Right lobe of liver (tissue), 6 donors: ENCODE data around the gene THRA. TPM values are rescaled to one million over a fixed set of nuclear protein-coding genes. Genes with fewer than 3 reads are reported as not detected.

ENCODE experiments used
- ATAC-seq, 4 donors: fragments of 200-7000 bp; cut with Tn5 transposase; one replicate each; pipeline ENCODE4 v1.9.1; 2020; ENCODE audit warnings: mild to moderate bottlenecking in 4 of 4, moderate library complexity in 4 of 4
- DNase-seq, 3 donors: peaks; one replicate each; pipeline ENCODE4 v3.0.0-alpha.2; 2020
- H3K27ac ChIP-seq, 3 donors: fragments of 200-600 bp; one replicate each; pipeline ENCODE4 v1.8.0; 2022
- H3K27me3 ChIP-seq, 2 donors: fragments of 200-600 bp; one replicate each; pipeline ENCODE4 v1.8.0; 2022
- H3K36me3 ChIP-seq, 4 donors: fragments of 200-600 bp; sonication (generic) in 1 of 4; one replicate each; pipeline versions ENCODE4 v1.5.1 to v1.8.0; 2017 to 2022; ENCODE audit warnings: control low read depth in 1 of 4
- H3K4me1 ChIP-seq, 4 donors: fragments of 200-600 bp; sonication (generic) in 1 of 4; one replicate each; pipeline versions ENCODE4 v1.5.1 to v1.8.0; 2017 to 2022; ENCODE audit warnings: control low read depth in 1 of 4
- H3K4me3 ChIP-seq, 3 donors: fragments of 200-600 bp; one replicate each; pipeline ENCODE4 v1.8.0; 2022
- H3K9me3 ChIP-seq, 4 donors: fragments of 200-600 bp; sonication (generic) in 1 of 4; one replicate each; pipeline versions ENCODE4 v1.5.1 to v1.8.0; 2017 to 2022; ENCODE audit warnings: control low read depth in 1 of 4
- POLR2A ChIP-seq: fragments of 450-650 bp; IDR thresholded peaks from one replicate; pipeline ENCODE4 v1.6.1; 2017; ENCODE audit warnings: antibody characterized with exemption, mild to moderate bottlenecking
- WGBS: methylation state at CpG from one replicate; pipeline ENCODE4 v1.1.6; 2018; ENCODE audit warnings: low coverage, low lambda C conversion rate; ENCODE audit not compliant: insufficient coverage; ENCODE audit errors: missing lambda C conversion rate; 5-methylcytosine and 5-hydroxymethylcytosine counted together
- intact Hi-C, 2 donors: fragments of 100-400 bp; cut with DNase I; formaldehyde crosslinking; loops; one replicate each; pipeline versions ENCODE4 v1.11.2 to v1.14.1; 2022
- total RNA-seq, 6 experiments: library from RNA; depleted of rRNA in 2 of 6; stranded (reverse); fragments of >200 nt in 2 of 6; fragmentation: NEBNext Ultra II Directional in 3 of 6; extraction: Animal tissue kit (Norgen Biotek cat#: 25700) in 3 of 6; gene quantifications; one replicate each; pipeline versions ENCODE4 v1.1.0 to v1.2.4, GENCODE V29; 2016 to 2023
- TF ChIP-seq, protein P1 (sequence below), 4 donors: fragments of 200-600 bp in 3 of 4; fragments of 450-650 bp in 1 of 4; IDR thresholded peaks; one replicate each; pipeline versions ENCODE4 v1.5.1 to v1.8.0; 2016 to 2022; ENCODE audit warnings: antibody characterized with exemption in 4 of 4, mild to moderate bottlenecking in 2 of 4
- donor health status: DM: no; HTN: yes; CAD: no.
- donor health status: DM: no; HTN: no; CAD: no.
- donor health status: DM: no; HTN: no; CAD: no.
- donor health status: DM: no; HTN: yes; CAD: no.
- donor health status: DM: no; HTN: yes; CAD: no.

THRA gene
- total RNA-seq, 6 experiments from 2014 or later = 3.7 to 9.4 (median 7.7) TPM

GRCh38 chr17:40093580-40094201 is 30.9 kb downstream of the THRA start:
- Histone ChIP-seq H3K27ac (no peak overlapping the region), H3K4me3 (no peak overlapping the region), H3K36me3 (peaks cover 0 to 49% (median 29%) of the 10 kb centered on the region in 4 donors), H3K4me1 (peaks cover 2 to 40% (median 23%) of the 10 kb centered on the region in 4 donors), H3K27me3 (no peaks in the 10 kb centered on the region), H3K9me3 (no peaks in the 10 kb centered on the region)
- TF ChIP-seq POLR2A = no peak
- TF ChIP-seq, protein P1, sequence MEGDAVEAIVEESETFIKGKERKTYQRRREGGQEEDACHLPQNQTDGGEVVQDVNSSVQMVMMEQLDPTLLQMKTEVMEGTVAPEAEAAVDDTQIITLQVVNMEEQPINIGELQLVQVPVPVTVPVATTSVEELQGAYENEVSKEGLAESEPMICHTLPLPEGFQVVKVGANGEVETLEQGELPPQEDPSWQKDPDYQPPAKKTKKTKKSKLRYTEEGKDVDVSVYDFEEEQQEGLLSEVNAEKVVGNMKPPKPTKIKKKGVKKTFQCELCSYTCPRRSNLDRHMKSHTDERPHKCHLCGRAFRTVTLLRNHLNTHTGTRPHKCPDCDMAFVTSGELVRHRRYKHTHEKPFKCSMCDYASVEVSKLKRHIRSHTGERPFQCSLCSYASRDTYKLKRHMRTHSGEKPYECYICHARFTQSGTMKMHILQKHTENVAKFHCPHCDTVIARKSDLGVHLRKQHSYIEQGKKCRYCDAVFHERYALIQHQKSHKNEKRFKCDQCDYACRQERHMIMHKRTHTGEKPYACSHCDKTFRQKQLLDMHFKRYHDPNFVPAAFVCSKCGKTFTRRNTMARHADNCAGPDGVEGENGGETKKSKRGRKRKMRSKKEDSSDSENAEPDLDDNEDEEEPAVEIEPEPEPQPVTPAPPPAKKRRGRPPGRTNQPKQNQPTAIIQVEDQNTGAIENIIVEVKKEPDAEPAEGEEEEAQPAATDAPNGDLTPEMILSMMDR (IDR thresholded peaks at IDR 0.05) = no peak
- ATAC-seq (no peak), DNase-seq (no peak)
- intact Hi-C loops = no loop called here
- WGBS = 48% methylated on average over 2 of the region's 16 CpGs

GRCh38 chr17:40094874-40095273 is 32.1 kb downstream of the THRA start:
- TF ChIP-seq POLR2A = no peak
- TF ChIP-seq, protein P1 (IDR thresholded peaks at IDR 0.05) = no peak
- Histone ChIP-seq H3K36me3 (peaks cover 0 to 49% (median 29%) of the 10 kb centered on the region in 4 donors), H3K4me1 (peaks cover 2 to 40% (median 23%) of the 10 kb centered on the region in 4 donors), H3K27me3 (no peaks in the 10 kb centered on the region), H3K4me3 (no peak overlapping the region), H3K27ac (no peak overlapping the region), H3K9me3 (no peaks in the 10 kb centered on the region)
- no peak for DNase-seq
- WGBS = 66% methylated on average over 4 of the region's 14 CpGs
- intact Hi-C loops = no loop called here
- no peak for ATAC-seq

- no peaks in the 10 kb centered on the region for H3K9me3 ChIP-seq
- WGBS = 41% methylated on average over 10 of the region's 17 CpGs
- peaks cover 0 to 49% (median 29%) of the 10 kb centered on the region in 4 donors for H3K36me3 ChIP-seq
- H3K27ac ChIP-seq = peak overlapping the region; percentile 34 to 93 (median 90)
- no peak overlapping the region for H3K4me3 ChIP-seq
- ATAC-seq = no peak
- H3K4me1 ChIP-seq = peaks cover 2 to 40% (median 23%) of the 10 kb centered on the region in 4 donors
- intact Hi-C loops = no loop called here
- peak in 1 of 3 donors; percentile 37 for DNase-seq
- H3K27me3 ChIP-seq = no peaks in the 10 kb centered on the region
- TF ChIP-seq, protein P1 (IDR thresholded peaks at IDR 0.05) = no peak
- no peak for TF ChIP-seq POLR2A
Observed at GRCh38 chr17:40095351-40095943, 32.7 kb downstream of the THRA start.

DNA sequence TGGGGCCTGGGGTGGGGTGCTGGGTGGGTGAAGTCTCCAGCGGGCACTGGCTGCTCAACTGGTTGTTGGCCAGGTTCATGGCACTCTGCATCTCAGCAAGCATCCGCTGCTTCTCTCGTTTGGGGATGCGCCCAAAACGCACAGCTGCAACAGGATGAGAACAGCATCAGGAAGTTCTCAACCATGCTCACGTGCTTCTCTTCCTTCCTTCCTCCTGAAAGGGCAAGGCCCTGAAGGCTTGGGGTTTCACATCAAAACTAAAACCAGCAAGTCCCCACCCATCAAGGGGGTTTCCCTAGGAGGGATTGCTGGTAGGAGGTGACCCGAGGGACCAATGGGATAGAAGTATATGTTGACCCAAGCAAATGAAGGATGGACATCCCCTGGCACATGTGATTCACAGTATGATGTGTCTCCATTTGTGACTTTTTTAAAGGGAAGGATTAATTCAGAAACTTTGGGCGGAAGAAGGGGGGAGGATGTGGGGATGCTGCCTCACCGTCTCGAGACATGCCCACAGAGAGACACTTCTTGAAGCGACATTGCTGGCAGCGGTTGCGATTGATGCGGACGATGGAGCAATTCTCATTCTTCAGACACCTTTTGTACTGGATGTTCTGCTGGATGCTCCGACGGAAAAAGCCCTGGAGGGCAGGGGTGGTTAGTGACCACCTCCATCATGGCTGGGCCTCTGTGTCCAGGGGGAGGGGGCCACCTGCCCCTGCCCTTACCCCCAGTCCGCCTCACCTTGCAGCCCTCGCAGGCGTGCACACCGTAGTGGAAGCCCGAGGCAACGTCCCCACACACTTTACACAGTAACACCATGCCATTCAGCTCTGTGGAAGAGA is 33.4 kb downstream of the THRA start:
- ATAC-seq (no peak), DNase-seq (peak in 1 of 3 donors; percentile 52)
- Histone ChIP-seq H3K27ac (peak overlapping the region; percentile 90 to 95 (median 93)), H3K4me1 (peaks cover 2 to 42% (median 23%) of the 10 kb centered on the region in 4 donors), H3K27me3 (no peaks in the 10 kb centered on the region), H3K36me3 (peaks cover 0 to 49% (median 29%) of the 10 kb centered on the region in 4 donors), H3K4me3 (no peak overlapping the region), H3K9me3 (no peaks in the 10 kb centered on the region)
- TF ChIP-seq, protein P1 (IDR thresholded peaks at IDR 0.05) = no peak
- TF ChIP-seq POLR2A = no peak
- WGBS = 48% methylated on average over 9 of the region's 23 CpGs
- intact Hi-C loops = no loop called here
